Adrenal gland (tissue), 5 donors: ENCODE measurements around the gene CADPS.

ENCODE experiments used
- CTCF ChIP-seq, 6 experiments: fragments of 450-650 bp in 4 of 6; fragments of 200-600 bp in 2 of 6; sonication (generic) in 1 of 6; IDR thresholded peaks; 1 replicate in 5 of 6; 2 replicates in 1 of 6; pipeline versions ENCODE4 v1.5.1 to v1.8.0; 2016 to 2021; ENCODE audit warnings: antibody characterized with exemption in 6 of 6, mild to moderate bottlenecking in 2 of 6, moderate library complexity in 1 of 6
- POLR2A ChIP-seq, 2 donors: fragments of 450-650 bp; IDR thresholded peaks; one replicate each; pipeline ENCODE4 v1.6.1; 2017; ENCODE audit warnings: antibody characterized with exemption in 2 of 2, mild to moderate bottlenecking in 2 of 2, moderate library complexity in 1 of 2
- donor health status: DM: no; HTN: no; CAD: no.

GRCh38 chr3:62355703-62356102, 519.5 kb downstream of the CADPS start:
- TF ChIP-seq CTCF (IDR thresholded peaks at IDR 0.05) (no peak), POLR2A (IDR thresholded peaks at IDR 0.05) (no peak)
